ENCODE results near the gene MGAT5. TPM values are rescaled to one million over a fixed set of nuclear protein-coding genes. Genes with fewer than 3 reads are reported as not detected.

Gene MGAT5
- total RNA-seq, 1 donor from 2014 or later = 36.8 TPM

GRCh38 chr2:134234535-134234934, 19.3 kb upstream of the MGAT5 start:
- H3K4me1 Mint-ChIP-seq = peaks cover 2% of the 10 kb centered on the region
- H3K4me3 Mint-ChIP-seq = no peak overlapping the region
- peaks cover 6% of the 10 kb centered on the region for H3K9me3 Mint-ChIP-seq
- no peak for DNase-seq (ENCODE audit: low read depth, low spot score)
- H3K27ac Mint-ChIP-seq (ENCODE audit: unreplicated experiment) = no peak overlapping the region
- peaks cover 4% of the 10 kb centered on the region for H3K36me3 Mint-ChIP-seq (ENCODE audit: low read depth)
- TF ChIP-seq CTCF (conservative IDR thresholded peaks at IDR 0.05) = no peak
- no peaks in the 10 kb centered on the region for H3K27me3 Mint-ChIP-seq (ENCODE audit: low read depth)

DNA sequence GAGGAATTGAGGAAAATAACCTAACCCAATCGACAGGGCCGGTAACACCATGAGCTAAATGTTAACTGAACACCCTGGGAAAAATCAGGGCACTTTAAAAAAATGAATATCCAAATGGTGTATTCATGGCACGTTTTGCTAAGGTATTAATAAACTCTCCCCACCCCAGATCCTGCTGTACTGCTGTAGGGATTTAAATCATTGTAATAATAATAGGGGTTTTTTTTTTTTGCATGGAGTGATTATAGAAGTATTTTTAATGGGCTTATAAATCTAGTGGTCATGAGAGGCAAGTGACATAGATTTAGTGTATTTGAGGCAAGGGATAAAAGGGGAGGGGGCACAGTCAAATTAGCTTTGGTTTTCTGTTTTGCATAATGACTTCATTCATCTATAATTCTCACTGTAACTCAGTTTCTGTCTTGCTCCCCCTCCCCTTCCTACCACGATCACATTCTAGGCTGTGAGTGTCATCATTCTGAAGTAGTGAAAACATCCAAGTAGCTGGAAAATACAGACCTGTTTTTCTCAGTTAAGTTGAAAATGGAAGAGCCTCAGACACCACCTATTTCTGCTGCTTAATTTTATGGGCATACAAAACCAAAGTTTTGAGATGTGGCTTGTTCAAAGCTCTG, 18.2 kb upstream of the MGAT5 start:
- Mint-ChIP-seq H3K9me3 (peaks cover 2% of the 10 kb centered on the region), H3K27me3 (ENCODE audit: low read depth) (no peaks in the 10 kb centered on the region), H3K4me3 (no peak overlapping the region), H3K4me1 (peaks cover 4% of the 10 kb centered on the region), H3K36me3 (ENCODE audit: low read depth) (no peaks in the 10 kb centered on the region), H3K27ac (ENCODE audit: unreplicated experiment) (no peak overlapping the region)
- no peak for DNase-seq (ENCODE audit: low read depth, low spot score)
- no peak for TF ChIP-seq CTCF (conservative IDR thresholded peaks at IDR 0.05)

- no peak overlapping the region for H3K4me3 Mint-ChIP-seq
- H3K27me3 Mint-ChIP-seq (ENCODE audit: low read depth) = no peaks in the 10 kb centered on the region
- peaks cover 2% of the 10 kb centered on the region for H3K9me3 Mint-ChIP-seq
- no peak for DNase-seq (ENCODE audit: low read depth, low spot score)
- no peak for TF ChIP-seq CTCF (conservative IDR thresholded peaks at IDR 0.05)
- H3K27ac Mint-ChIP-seq (ENCODE audit: unreplicated experiment) = no peak overlapping the region
- H3K4me1 Mint-ChIP-seq = peaks cover 4% of the 10 kb centered on the region
- no peaks in the 10 kb centered on the region for H3K36me3 Mint-ChIP-seq (ENCODE audit: low read depth)
Observed at GRCh38 chr2:134238371-134238770, 15.5 kb upstream of the MGAT5 start.

- H3K27me3 Mint-ChIP-seq (ENCODE audit: low read depth) = no peaks in the 10 kb centered on the region
- peaks cover 2% of the 10 kb centered on the region for H3K9me3 Mint-ChIP-seq
- peaks cover 4% of the 10 kb centered on the region for H3K4me1 Mint-ChIP-seq
- no peaks in the 10 kb centered on the region for H3K36me3 Mint-ChIP-seq (ENCODE audit: low read depth)
- no peak for TF ChIP-seq CTCF (conservative IDR thresholded peaks at IDR 0.05)
- no peak for DNase-seq (ENCODE audit: low read depth, low spot score)
- H3K4me3 Mint-ChIP-seq = no peak overlapping the region
- no peak overlapping the region for H3K27ac Mint-ChIP-seq (ENCODE audit: unreplicated experiment)
Observed at GRCh38 chr2:134240061-134240460, 13.8 kb upstream of the MGAT5 start.

GRCh38 chr2:134241911-134242310, 12.0 kb upstream of the MGAT5 start:
- no peaks in the 10 kb centered on the region for H3K9me3 Mint-ChIP-seq
- H3K27ac Mint-ChIP-seq (ENCODE audit: unreplicated experiment) = no peak overlapping the region
- no peak overlapping the region for H3K4me3 Mint-ChIP-seq
- no peaks in the 10 kb centered on the region for H3K36me3 Mint-ChIP-seq (ENCODE audit: low read depth)
- no peak for DNase-seq (ENCODE audit: low read depth, low spot score)
- no peaks in the 10 kb centered on the region for H3K27me3 Mint-ChIP-seq (ENCODE audit: low read depth)
- H3K4me1 Mint-ChIP-seq = peaks cover 8% of the 10 kb centered on the region
- no peak for TF ChIP-seq CTCF (conservative IDR thresholded peaks at IDR 0.05)
